Peyer's patch (tissue), 4 donors: ENCODE data around the gene UST. TPM values are rescaled to one million over a fixed set of nuclear protein-coding genes. Genes with fewer than 3 reads are reported as not detected.

ENCODE experiments used
- DNase-seq, 3 donors: peaks; one replicate each; pipeline ENCODE4 v3.0.0-alpha.2; 2017 to 2019
- H3K27ac ChIP-seq, 4 donors: fragments of 200-600 bp; sonication (generic); one replicate each; pipeline ENCODE4 v1.5.1; 2016 to 2019
- H3K27me3 ChIP-seq, 2 donors: fragments of 200-600 bp; sonication (generic); one replicate each; pipeline ENCODE4 v1.5.1; 2019
- H3K36me3 ChIP-seq, 3 donors: fragments of 200-600 bp; sonication (generic); one replicate each; pipeline ENCODE4 v1.5.1; 2016 to 2019
- H3K4me1 ChIP-seq, 4 donors: fragments of 200-600 bp; sonication (generic); one replicate each; pipeline ENCODE4 v1.5.1; 2016 to 2019
- H3K4me3 ChIP-seq, 4 donors: fragments of 200-600 bp; sonication (generic); 1 replicate in 3 of 4; 2 replicates in 1 of 4; pipeline ENCODE4 v1.5.1; 2016 to 2019; ENCODE audit warnings: mild to moderate bottlenecking in 1 of 4
- H3K9me3 ChIP-seq, 4 donors: fragments of 200-600 bp; sonication (generic); one replicate each; pipeline ENCODE4 v1.5.1; 2016 to 2019; ENCODE audit warnings: mild to moderate bottlenecking in 1 of 4
- CTCF ChIP-seq, 6 experiments: fragments of 450-650 bp in 4 of 6; fragments of 200-600 bp in 2 of 6; sonication (generic) in 1 of 6; IDR thresholded peaks; one replicate each; pipeline ENCODE4 v1.5.1; 2017 to 2019; ENCODE audit warnings: antibody characterized with exemption in 6 of 6, mild to moderate bottlenecking in 3 of 6, moderate library complexity in 1 of 6
- POLR2A ChIP-seq, 2 donors: fragments of 450-650 bp; IDR thresholded peaks; one replicate each; pipeline ENCODE4 v1.5.1; 2017; ENCODE audit warnings: antibody characterized with exemption in 2 of 2, mild to moderate bottlenecking in 2 of 2, moderate library complexity in 2 of 2
- total RNA-seq, 4 donors: library from RNA; depleted of rRNA; stranded (reverse); fragments of >200 nt; gene quantifications; one replicate each; pipeline ENCODE4 v1.1.0, GENCODE V29; 2016

The UST gene
- total RNA-seq, 4 donors from 2014 or later, result 3.0 to 37.1 (median 4.6) TPM

GRCh38 chr6:148757944-148758480, 11.2 kb downstream of the UST start:
- Histone ChIP-seq H3K27ac (peak overlapping the region in 1 of 4 donors; percentile 81), H3K9me3 (no peaks in the 10 kb centered on the region), H3K36me3 (no peaks in the 10 kb centered on the region), H3K4me3 (no peak overlapping the region), H3K27me3 (no peaks in the 10 kb centered on the region), H3K4me1 (peaks cover 0 to 25% (median 10%) of the 10 kb centered on the region in 4 donors)
- no peak for TF ChIP-seq CTCF (IDR thresholded peaks at IDR 0.05)
- TF ChIP-seq POLR2A (IDR thresholded peaks at IDR 0.05), result no peak
- DNase-seq, result no peak

GRCh38 chr6:148758492-148758891, 11.7 kb downstream of the UST start:
- TF ChIP-seq POLR2A (IDR thresholded peaks at IDR 0.05), result no peak
- no peak for TF ChIP-seq CTCF (IDR thresholded peaks at IDR 0.05)
- no peaks in the 10 kb centered on the region for H3K9me3 ChIP-seq
- peak overlapping the region; percentile 2 to 81 (median 46) for H3K27ac ChIP-seq
- H3K4me3 ChIP-seq, result no peak overlapping the region
- no peaks in the 10 kb centered on the region for H3K27me3 ChIP-seq
- peak in 2 of 3 donors; percentile 84 to 86 for DNase-seq
- peaks cover 0 to 25% (median 10%) of the 10 kb centered on the region in 4 donors for H3K4me1 ChIP-seq
- H3K36me3 ChIP-seq, result no peaks in the 10 kb centered on the region

GRCh38 chr6:148760258-148760534, 13.4 kb downstream of the UST start:
- H3K27ac ChIP-seq, result peak overlapping the region; percentile 43 to 81 (median 76)
- H3K4me3 ChIP-seq, result peak overlapping the region in 1 of 4 donors; percentile 6
- no peak for DNase-seq
- no peaks in the 10 kb centered on the region for H3K36me3 ChIP-seq
- no peaks in the 10 kb centered on the region for H3K9me3 ChIP-seq
- peaks cover 0 to 25% (median 10%) of the 10 kb centered on the region in 4 donors for H3K4me1 ChIP-seq
- no peak for TF ChIP-seq POLR2A (IDR thresholded peaks at IDR 0.05)
- no peak for TF ChIP-seq CTCF (IDR thresholded peaks at IDR 0.05)
- no peaks in the 10 kb centered on the region for H3K27me3 ChIP-seq

- H3K27me3 ChIP-seq, result no peaks in the 10 kb centered on the region
- H3K9me3 ChIP-seq, result no peaks in the 10 kb centered on the region
- TF ChIP-seq CTCF (IDR thresholded peaks at IDR 0.05), result no peak
- no peak for TF ChIP-seq POLR2A (IDR thresholded peaks at IDR 0.05)
- H3K36me3 ChIP-seq, result no peaks in the 10 kb centered on the region
- peak overlapping the region; percentile 72 to 81 (median 76) for H3K27ac ChIP-seq
- H3K4me1 ChIP-seq, result peaks cover 0 to 25% (median 10%) of the 10 kb centered on the region in 4 donors
- DNase-seq, result peak in 2 of 3 donors; percentile 86 to 91
- H3K4me3 ChIP-seq, result peak overlapping the region; percentile 6 to 26 (median 19)
Measured at GRCh38 chr6:148760568-148761526, 14.0 kb downstream of the UST start.

- H3K27ac ChIP-seq, result peak overlapping the region; percentile 72 to 81 (median 76)
- H3K4me3 ChIP-seq, result peak overlapping the region in 3 of 4 donors; percentile 6 to 26 (median 26)
- no peaks in the 10 kb centered on the region for H3K36me3 ChIP-seq
- H3K27me3 ChIP-seq, result no peaks in the 10 kb centered on the region
- H3K9me3 ChIP-seq, result no peaks in the 10 kb centered on the region
- TF ChIP-seq POLR2A (IDR thresholded peaks at IDR 0.05) (no peak), CTCF (IDR thresholded peaks at IDR 0.05) (no peak)
- peaks cover 0 to 25% (median 10%) of the 10 kb centered on the region in 4 donors for H3K4me1 ChIP-seq
- DNase-seq, result peak in 2 of 3 donors; percentile 69 to 74
Measured at GRCh38 chr6:148761527-148762011, 14.7 kb downstream of the UST start.
